NCI-H2196 (cell line): ENCODE results near the gene CACNA1G.

ENCODE experiments used
- DNase-seq: peaks from one replicate; lab custom pipeline; 2025; ENCODE audit not compliant: unreplicated experiment; lab: John Stamatoyannopoulos, UW

The CACNA1G gene

GRCh38 chr17:50533185-50533584 is 27.3 kb upstream of the CACNA1G start:
- no peak for DNase-seq

DNA sequence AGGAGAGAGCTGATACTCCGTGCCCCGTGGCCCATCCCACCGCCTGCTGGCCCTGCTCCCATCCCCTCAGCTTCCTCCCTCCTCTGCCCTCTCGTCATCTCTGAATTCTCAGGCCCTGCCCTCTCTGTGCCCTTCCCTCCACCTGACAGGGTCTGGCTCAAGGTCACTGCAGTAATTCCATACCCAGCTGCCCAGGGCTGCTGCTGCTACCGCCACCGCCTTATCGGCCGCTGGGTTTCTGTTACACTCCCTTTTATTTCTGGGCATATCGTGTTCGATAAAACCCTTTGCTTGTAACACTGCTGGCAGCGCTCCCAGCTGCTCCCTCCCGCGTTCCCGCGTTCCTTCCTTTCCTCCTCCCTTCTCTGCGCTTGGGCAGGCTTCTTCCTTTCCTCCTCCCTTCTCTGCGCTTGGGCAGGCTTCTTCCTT is 26.8 kb upstream of the CACNA1G start:
- DNase-seq = peak; percentile 76

DNA sequence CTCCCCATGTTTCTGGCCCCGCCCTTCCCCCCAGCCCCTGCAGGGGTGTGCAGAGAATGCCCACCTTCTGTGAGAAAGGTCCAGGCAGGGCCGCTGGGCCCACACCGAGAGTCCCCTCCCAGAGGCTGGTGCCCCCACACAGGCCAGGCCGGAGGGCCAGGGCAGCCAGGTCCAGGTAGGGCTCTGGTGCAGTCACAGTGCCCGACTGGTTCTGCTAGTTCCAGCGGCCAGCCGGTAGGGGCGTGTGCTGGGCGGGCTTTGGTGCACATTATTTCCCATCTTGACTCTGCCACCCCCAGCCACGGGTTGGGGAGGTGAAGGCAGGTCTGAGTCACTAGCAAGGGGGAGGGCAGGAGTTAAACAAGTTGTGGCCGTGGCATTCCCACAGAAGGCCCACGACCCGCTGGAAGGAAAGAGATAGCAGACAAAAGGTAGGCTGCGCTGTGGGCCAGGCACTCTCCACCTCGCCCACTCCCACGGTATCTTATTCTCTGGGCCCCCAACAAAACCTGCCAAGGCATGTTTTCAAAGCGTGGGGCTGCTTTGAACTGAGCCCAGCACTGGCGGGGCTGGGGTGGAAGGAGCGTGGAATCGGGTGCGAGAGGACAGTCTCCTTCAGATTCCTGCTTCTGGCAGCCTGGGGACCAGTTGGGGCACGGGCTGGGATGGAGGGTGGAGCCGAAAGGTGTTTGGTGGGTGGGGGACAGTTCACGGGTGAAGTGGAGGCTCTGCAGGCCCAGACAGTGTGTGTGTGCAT is 26.1 kb upstream of the CACNA1G start:
- DNase-seq = peak; percentile 45

- DNase-seq = no peak
These were observed 25.6 kb upstream of the CACNA1G start for GRCh38 chr17:50534979-50535326.

DNA sequence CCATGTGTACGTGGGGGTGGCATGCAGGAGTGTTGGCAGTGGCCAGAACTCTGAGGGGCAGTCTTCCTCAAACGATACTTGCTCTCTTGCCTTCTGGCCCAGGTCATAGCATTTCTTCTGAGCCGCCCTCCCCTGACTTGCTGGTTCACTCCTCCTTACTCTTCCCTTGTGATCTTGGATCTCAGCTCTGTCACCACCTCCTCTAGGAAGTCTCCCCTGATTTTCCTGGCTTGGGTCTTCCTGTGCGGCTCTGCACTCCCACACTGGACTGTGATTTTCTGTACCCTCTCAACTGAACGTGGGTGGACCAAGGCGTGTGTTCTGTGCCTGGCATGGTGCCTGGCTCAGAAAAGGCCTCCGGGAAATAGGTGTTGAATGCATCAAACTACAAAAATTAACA is 25.1 kb upstream of the CACNA1G start:
- DNase-seq = no peak

- DNase-seq = no peak
These were observed 23.6 kb upstream of the CACNA1G start for GRCh38 chr17:50536683-50537646.

- no peak for DNase-seq
These were observed 22.6 kb upstream of the CACNA1G start for GRCh38 chr17:50537721-50538548.

DNA sequence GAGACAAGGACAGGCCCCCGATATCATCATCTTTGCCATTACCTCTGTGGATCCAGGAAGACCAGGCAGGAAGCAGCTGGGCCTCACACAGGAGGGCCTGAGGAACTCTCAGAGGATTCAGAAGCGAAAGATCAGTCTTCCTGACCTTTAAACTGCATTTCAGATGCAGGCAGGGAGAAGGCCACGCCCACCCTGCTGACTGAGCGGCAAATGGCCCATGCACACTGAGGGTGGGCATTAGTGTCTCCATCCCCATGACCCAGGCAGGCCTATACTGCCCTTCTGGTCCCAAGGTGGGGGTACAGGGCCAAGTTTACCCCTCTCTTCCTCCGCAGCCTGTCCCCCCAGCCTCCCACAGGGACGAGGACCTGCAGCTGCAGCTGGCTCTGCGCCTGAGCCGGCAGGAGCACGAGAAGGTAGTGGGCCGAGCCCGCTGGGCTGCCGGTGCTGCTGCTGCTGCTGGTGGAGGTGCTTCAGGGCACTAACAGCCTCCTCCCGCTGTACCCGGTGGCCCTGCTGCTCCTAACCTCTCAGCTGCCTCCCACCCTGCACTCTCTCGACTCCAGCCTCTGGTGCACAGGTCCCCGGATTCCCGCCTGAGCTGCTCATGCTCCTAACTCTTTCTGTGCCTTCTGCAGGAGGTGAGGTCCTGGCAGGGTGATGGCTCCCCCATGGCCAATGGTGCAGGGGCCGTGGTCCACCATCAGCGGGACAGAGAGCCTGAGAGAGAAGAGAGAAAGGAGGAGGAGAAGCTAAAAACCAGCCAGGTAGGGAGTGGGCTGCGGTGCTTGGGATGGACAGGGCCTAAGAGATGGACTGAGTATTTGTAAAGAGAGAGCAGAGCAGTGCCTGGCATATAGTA is 21.7 kb upstream of the CACNA1G start:
- no peak for DNase-seq

DNA sequence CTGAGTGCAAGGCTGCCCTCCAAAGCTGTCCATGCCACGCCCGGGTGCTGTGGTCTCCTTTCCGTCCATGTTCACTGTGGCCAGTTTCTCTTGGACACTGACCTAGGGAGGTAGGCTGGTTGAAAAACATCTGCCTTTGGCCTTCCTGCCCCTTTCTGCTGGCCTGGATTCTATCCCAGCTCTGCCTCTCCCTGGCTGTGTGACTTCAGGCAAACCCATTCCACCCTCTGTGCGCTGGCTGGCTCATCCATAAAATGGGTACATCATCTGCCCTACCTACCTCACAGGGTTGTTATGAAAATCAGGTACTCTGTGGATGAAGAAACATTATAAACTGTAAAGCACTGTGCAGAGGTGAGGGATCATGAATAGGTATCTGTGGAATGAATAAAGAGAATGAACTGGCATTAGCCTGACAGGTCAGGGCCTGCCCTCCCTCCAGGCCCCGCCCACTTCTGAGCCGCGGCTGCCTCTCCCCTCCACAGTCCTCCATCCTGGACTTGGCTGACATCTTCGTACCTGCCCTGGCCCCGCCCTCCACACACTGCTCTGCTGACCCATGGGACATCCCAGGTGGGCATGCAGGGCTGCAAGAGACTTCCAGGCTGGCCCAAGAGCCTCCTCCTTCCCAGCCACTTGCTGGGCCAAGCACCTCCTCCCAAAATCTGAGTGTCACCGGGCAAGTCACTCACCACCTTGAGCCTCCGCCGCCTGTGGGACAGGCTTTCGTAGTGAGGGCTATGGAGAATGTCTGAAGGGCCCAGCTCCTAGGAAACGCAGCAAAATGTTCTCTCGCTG is 20.6 kb upstream of the CACNA1G start:
- peak; percentile 52 for DNase-seq

DNA sequence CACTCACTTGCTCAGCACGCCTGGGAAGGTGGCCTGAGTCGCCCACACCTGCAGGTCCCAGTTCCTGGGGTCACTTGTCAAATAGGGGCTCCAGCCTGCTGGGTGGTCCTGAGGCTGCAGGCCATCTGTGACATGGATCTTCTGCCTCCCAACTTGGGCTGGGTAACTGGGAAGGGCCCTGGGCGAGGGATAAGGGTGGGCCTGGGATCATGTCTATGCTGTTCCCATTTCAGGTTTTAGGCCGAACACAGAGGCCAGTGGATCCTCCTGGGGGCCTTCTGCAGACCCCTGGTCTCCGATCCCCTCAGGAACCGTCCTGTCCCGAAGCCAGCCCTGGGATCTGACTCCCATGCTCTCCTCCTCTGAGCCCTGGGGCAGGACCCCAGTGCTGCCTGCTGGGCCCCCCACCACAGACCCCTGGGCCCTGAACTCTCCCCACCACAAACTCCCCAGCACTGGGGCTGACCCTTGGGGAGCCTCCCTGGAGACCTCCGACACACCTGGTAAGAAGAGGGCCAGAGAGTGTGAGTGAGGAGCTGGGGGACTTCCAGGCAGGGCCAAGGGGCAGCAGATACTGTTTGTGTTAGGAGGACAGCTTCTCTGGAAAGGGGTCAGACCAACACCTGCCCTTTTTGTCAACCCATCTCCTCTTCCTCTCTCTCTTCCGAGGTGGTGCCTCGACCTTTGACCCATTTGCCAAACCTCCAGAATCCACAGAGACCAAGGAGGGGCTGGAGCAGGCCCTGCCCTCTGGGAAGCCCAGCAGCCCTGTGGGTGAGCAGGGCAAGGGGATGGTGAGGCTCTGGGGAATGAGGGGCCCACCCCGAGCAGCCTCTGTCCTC is 19.7 kb upstream of the CACNA1G start:
- DNase-seq = no peak

- no peak for DNase-seq
These were observed 19.2 kb upstream of the CACNA1G start for GRCh38 chr17:50541402-50541715.

- peak; percentile 89 for DNase-seq
These were observed 18.5 kb upstream of the CACNA1G start for GRCh38 chr17:50541716-50542688.

DNA sequence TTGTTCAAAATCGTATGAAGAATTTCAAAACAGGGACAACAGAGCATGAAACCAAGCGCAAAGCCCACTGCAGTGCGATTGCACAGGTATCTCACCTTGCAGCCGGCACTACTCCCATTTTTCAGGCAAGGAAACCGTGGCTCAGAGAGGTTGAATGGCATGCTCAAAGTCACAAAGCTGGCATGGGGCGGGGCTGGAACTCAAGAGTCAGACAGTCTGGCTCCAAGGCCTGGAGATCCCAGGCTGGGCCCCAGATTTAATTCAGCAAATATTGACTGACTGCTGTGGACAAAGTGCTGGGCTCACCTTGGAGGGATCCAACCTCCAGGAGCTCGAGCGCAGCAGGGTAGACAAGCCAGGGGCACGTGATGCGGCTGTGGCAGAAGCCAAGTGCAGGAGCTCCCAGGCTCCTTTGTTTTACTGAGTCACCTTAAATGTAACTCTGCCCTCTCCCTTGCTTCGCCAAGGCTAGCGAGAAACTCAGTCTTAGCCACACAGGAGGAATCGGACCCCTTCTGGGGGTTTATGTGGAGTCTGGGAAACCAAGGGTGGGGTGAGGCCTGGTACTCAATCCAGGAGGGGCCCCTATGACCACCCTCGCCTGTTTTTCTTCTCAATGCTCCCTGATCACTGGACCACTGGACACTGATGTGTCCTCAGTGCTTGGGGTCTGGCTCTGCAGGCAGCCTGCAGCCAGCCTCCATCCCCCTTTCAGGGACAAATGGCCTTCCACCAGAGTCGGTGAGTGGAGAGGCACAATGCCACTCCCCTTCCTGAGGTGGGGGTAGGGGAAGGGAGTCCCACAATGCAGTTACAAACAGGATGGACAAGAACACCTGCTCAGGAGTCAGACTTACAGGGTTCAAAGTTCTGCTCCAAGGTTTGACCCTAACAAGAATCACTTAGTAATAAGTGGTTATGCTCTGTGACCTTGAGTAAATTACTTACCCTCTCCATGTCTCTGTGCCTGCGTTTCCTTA is 17.4 kb upstream of the CACNA1G start:
- peak; percentile 72 for DNase-seq

- no peak for DNase-seq
These were observed 16.0 kb upstream of the CACNA1G start for GRCh38 chr17:50544516-50544915.

GRCh38 chr17:50545311-50545710 is 15.2 kb upstream of the CACNA1G start:
- DNase-seq = no peak

- DNase-seq = no peak
These were observed 13.8 kb upstream of the CACNA1G start for GRCh38 chr17:50546701-50547034.
